ENCODE data around the gene ANKRD44.

DNA sequence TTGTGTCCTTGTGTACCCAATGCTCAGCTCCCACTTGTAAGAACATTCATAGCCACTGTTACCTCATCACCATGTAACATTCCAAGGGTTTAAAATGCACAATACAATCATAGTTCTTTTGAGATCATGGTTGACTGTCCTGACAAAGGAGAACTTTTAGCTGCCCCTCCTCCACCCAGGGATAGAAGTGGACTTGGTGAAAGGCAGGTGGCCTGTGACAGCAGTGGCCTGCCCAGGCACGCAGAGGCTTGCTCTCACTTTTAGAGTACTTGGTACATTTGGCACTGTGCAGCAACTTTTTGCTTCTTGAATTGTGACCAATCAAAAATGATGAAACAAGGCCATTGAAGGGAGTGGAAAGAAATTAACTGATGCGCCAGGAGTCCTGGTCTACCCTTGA is 108.7 kb downstream of the ANKRD44 start:
- no peak for TF ChIP-seq CTCF (conservative IDR thresholded peaks at IDR 0.05 in 1 of 2, IDR thresholded peaks at IDR 0.05 in 1 of 2; ENCODE audit: extremely low read depth in 1 of 2, insufficient read depth in 1 of 2, low read depth in 1 of 2, low read length in 2 of 2)
- no peak for TF ChIP-seq EZH2 (IDR thresholded peaks at IDR 0.05; ENCODE audit: borderline replicate concordance, low read length)

Data from mammary epithelial cell (primary cell).